HG03520 (cell line): Measurements from ENCODE around the gene ECI1.
"Not testable (repeated sequence)": the region's sequence is repeated elsewhere in the genome, so short reads cannot be mapped to it uniquely, and the experiment has no call there.

ENCODE experiments used
- ATAC-seq: cut with Tn5 transposase; IDR thresholded peaks from one replicate; pipeline ENCODE4 v1.9.1; 2021; ENCODE audit warnings: mild to moderate bottlenecking, moderate library complexity; ENCODE audit not compliant: unreplicated experiment

The ECI1 gene

DNA sequence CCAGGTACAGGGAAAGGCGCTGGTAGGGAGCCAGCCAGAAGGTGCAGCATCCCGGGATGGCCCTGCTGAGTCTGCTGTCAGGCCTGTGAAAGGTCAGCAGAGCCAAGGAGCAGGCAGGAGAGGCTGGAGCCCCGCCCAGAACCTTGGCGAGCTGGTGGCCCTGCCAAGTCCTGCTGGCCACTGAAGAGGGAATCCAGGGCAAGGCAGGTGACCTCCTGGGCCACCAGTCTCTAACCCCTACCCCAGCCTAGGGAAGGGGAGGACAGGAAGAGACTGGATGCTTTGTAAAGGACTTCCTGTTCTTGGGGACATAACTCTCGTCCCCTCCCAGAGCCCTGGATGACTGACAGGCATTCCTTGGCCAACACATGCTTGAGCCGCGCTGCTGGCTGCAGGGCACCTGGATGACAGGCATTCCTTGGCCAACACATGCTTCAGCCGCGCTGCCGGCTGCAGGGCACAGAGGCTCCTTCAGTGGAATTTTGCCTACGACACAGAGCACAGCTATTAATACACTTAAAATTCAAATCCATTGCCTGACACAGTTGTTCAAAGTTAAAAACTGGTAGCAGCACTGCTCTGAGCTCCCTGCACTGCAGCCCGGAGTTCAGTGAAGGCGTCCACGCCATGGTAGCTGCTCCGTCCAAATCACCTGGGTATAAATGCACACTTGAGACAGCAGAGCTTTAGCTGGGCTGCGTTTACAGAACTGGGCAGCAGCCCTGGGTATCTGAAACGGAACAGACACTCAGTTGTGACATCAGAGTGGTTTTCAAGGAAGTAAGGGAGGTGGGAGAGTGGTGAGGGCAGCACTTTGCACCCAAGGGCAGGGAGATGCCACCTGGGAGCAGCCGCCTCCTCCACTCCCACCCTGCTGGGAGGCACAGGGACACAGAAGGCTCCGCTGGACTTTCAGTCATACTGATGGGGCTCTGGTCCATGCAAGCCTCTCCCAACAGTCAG lies 38.7 kb downstream of the ECI1 start:
- no peak for ATAC-seq

- ATAC-seq = no peak
Measured at GRCh38 chr16:2211923-2212347, 39.5 kb downstream of the ECI1 start.

GRCh38 chr16:2210386-2211365 lies 40.7 kb downstream of the ECI1 start, which contains the start of gene BRICD5:
Gene BRICD5 (minus strand): TSS chr16:2210863. CDS start chr16:2210833, 30 bp downstream.
- no peak for ATAC-seq

DNA sequence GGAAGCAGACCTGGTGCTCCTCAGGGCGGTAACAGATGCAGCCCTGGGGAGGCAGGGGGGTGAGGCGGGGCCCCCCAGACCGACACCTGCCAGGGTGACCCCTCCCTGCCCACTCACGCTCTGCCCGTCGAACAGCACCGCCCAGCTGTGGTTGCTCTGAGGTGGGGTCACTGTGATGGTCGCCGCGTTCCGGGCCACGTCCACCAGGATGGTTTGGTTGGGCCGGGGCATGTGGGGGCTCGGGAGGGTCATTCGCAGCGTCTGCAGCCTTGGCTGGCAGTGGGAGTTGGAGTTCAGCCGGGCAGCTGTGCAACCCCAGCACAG lies 41.4 kb downstream of the ECI1 start:
- no peak for ATAC-seq

- ATAC-seq = no peak
Measured at GRCh38 chr16:2209258-2210008, 42.0 kb downstream of the ECI1 start.

GRCh38 chr16:2208772-2209171 lies 42.6 kb downstream of the ECI1 start:
- ATAC-seq = no peak

GRCh38 chr16:2208308-2208707 lies 43.1 kb downstream of the ECI1 start:
- no peak for ATAC-seq

DNA sequence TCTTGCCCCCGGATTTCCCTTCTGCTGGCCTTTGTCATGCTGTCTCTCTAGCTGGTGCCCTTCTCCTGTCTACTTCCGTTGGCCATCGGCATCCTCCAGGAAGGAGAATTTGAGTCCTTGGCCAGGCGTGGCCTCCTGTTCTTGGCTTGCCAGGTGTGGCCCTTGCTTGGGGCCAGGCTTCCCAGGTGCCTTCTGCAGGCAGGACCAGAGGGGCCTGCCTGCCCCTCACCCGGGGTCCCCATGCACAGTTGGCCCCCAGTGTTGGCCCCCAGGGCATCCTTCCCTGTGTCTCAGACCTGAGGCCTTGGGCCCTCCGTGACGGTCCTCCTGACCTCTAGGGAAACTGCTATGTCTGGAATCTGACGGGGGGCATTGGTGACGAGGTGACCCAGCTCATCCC lies 43.5 kb downstream of the ECI1 start:
- no peak for ATAC-seq

- no peak for ATAC-seq
Measured at GRCh38 chr16:2206780-2207433, 44.5 kb downstream of the ECI1 start.

DNA sequence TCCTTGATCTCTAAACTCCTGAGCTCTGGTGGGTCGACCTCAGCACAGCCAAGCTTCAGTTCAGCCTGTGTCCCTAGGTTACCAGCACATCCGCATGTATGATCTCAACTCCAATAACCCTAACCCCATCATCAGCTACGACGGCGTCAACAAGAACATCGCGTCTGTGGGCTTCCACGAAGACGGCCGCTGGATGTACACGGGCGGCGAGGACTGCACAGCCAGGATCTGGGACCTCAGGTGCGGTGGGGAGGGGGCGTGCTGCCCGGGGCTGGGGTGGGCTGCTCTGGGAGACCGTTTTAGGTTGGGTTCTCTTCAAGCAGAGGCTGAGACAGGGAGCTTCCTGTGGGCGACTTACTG lies 45.0 kb downstream of the ECI1 start:
- no peak for ATAC-seq

DNA sequence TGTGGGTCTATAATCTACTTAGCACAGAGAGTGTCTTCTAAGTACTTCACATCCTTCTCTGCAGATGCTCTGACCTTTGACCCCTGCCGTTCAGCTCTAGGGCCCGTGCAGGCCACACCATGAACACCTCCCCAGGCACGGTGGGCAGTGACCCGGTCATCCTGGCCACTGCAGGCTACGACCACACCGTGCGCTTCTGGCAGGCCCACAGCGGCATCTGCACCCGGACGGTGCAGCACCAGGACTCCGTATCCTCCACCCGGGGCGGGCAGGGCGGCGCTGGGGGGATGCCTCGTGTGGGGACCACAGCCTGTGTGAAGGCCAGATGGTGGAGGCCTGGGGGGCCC lies 45.4 kb downstream of the ECI1 start:
- ATAC-seq = peak; percentile 3

DNA sequence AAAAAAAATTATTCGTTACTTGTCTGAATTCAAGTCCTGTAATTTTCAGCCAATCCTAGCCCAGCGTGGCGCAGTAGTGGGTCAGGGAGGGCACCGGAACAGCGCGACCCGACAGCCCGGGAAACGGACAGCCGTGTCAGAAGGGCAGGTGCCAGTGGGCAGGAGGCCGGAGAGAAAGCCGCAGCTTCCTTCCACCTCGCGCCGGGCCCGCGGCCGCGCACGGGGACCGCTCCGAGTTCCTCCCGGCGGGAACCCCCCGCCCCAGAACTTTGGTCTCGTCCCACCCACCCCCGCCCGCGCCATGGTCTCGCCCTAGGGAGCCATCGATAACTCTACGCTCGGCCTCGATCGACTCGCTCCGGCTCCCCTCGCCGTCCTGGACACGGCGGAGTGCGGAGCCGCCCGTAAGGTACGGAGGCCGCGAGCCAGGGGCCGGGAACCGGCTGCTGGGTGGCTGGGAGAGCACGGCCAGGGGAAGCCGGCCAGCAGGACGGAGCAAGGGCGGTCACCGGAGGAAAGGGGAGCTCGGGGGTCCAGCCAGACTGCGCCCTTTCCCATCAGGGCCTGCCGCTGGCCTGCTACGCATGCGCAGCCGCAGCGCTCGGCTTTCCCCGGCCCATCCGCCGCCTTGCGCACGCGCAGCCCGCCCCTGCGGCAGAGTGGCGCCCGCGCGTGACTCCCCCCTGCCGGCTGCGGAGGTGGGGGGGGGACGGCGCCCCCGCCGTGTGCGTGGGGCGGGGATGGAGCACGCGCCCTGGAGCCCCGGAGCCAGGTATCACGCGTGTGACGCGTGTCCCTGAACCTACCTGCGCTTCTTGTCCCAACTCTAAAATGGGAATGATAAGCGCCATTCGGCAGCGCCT lies 46.1 kb downstream of the ECI1 start, which contains the start of gene MLST8:
TSS of gene MLST8 (plus strand) at position 351 of the 863 bp plus-strand sequence. CDS start 632 bp downstream, outside the sequence.
- ATAC-seq = peak; percentile 63

DNA sequence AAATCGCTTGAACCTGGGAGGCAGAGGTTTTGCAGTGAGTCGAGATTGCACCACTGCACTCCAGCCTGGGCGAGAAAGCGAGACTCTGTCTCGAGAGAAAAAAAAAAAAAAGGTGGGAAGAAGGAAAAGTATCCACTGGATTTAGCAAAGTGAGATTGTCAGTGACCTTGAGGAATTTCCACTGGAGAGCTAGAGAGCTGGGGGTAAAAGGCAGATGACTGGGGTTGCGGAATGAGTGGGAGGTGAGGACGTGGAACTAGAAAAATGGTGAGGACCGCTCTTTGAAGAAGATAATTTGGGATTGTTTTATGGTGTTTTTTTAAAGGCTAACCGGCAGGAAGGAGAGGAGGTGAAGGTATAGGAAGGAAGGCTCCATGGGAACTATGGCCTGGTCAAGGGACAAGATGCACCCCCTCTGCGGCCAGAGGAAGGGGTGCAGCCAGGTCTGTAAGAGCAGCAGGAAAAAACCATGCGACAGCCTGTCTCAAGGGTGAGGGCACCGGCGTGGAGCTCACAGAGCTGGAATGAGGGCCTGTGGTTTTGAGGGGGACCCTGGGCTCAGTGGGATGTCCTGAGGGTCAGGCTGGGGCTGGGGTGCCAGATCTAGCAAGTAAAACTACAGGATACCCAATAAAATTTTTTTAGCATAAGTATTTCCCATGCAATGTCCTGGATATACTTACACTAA lies 46.8 kb downstream of the ECI1 start:
- ATAC-seq = no peak

DNA sequence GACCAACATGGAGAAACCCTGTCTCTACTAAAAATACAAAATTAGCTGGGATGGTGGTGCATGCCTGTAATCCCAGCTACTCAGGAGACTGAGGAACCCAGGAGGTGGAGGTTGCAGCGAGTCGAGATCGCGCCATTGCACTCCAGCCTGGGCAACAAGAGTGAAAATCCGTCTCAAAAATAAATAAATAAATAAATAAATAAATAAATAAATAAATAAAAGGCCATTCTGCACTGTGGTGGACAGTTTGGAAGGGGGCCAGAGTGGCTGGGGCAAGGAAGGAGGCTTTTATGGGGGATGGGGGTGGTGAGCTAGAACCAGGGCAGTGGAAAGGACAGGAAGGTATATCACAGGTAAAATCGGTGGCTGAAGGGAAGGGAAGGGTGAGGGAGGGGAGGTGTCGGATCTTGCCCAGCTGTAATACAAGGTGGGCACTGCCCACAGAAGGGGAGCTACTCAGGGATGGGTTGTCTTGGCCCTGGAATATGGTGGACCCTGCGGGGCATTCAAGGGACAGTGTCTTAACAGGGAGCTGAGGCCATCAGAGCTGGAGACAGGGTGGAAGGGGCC lies 48.2 kb downstream of the ECI1 start:
- not testable (repeated sequence) for ATAC-seq

- ATAC-seq = no peak
Measured at GRCh38 chr16:2200313-2200712, 51.1 kb downstream of the ECI1 start.

DNA sequence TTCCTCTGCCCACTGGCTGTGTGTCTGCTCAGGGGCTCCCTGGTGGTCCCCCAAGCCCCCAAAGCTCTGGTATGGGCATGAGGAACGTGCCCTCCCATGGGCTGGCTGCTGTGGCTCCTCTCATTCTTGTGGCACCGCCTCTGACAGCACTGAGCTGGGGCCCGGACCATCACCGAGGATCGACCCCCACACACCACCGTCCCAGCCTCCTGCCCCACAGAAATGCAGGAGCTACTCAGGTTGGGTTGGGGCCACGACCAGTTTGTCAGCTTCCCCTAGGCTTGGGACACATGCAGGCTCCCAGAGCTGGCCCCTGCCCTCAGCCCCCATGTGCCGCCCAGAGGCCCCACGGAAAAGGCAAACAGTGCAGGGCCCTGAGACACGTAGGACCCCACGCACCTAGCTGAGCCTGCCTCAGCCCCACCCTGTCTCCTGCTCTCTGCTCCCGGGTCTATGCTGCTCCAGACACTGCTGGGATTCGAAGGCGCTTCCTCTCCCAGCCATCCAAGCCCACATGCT lies 51.7 kb downstream of the ECI1 start:
- ATAC-seq = no peak

GRCh38 chr16:2199095-2199494 lies 52.3 kb downstream of the ECI1 start:
- ATAC-seq = no peak

DNA sequence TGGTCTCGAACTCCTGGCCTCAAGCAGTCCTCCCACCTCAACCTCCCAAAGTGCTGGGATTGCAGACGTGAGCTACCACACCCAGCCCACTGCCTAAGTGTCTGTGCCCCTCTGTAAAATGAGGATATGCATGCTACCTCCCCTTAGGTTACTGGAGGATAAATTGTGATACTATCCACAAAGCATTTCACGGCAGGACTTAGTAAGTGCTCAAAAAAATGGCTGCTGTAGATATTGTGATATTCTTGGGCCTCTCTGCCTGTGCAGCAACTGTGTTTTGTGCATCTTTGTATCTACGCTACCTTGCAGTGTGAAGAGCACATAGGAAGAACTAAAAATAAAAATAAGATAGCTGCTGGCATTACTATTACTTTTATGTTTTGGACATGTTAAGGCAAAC lies 53.1 kb downstream of the ECI1 start:
- ATAC-seq = no peak
